ENCODE measurements around the gene FBXO34. TPM values are rescaled to one million over a fixed set of nuclear protein-coding genes. Genes with fewer than 3 reads are reported as not detected.

Gene FBXO34
- total and polyA plus RNA-seq, 2 of the 13 experiments (the other 11 are each of a cell fraction or from before 2014, with no cell fraction given): 8.8 to 13.5 TPM

- TF ChIP-seq CBX1 (IDR thresholded peaks at IDR 0.05; ENCODE audit: low read depth) (no peak), MED13 (CRISPR knock-in tag; IDR thresholded peaks at IDR 0.05) (no peak), POLR2A (IDR thresholded peaks at IDR 0.05; ENCODE audit: insufficient read depth in 1 of 2, low read depth in 2 of 2, low read length in 2 of 2) (peak in 1 of 2 experiments; percentile 61; a peak in 2 of 4 replicates), ZNF564 (CRISPR knock-in tag; IDR thresholded peaks at IDR 0.05) (no peak), ZNF124 (CRISPR knock-in tag; IDR thresholded peaks at IDR 0.05) (no peak), TCF12 (IDR thresholded peaks at IDR 0.05) (no peak), TCF12 (CRISPR knock-in tag; IDR thresholded peaks at IDR 0.05) (no peak), GPN1 (CRISPR knock-in tag; IDR thresholded peaks at IDR 0.05; ENCODE audit: borderline replicate concordance) (no peak), ZNF276 (CRISPR knock-in tag; IDR thresholded peaks at IDR 0.05; ENCODE audit: low read depth) (no peak), ZNF10 (CRISPR knock-in tag; IDR thresholded peaks at IDR 0.05; ENCODE audit: borderline replicate concordance, low read depth) (no peak), ZBTB7B (CRISPR knock-in tag; IDR thresholded peaks at IDR 0.05) (peak; percentile 60; the same call in 1 of the 2 replicates), TBX3 (IDR thresholded peaks at IDR 0.05; ENCODE audit: borderline replicate concordance) (no peak), ZNF687 (CRISPR knock-in tag; IDR thresholded peaks at IDR 0.05) (peak; percentile 65), SP5 (CRISPR knock-in tag; IDR thresholded peaks at IDR 0.05; ENCODE audit: borderline replicate concordance, low read depth) (no peak), YEATS4 (CRISPR knock-in tag; IDR thresholded peaks at IDR 0.05; ENCODE audit: borderline replicate concordance) (peak; percentile 27; the same call in 1 of the 2 replicates), IRX3 (CRISPR knock-in tag; IDR thresholded peaks at IDR 0.05; ENCODE audit: borderline replicate concordance, low read depth) (no peak), TEF (CRISPR knock-in tag; IDR thresholded peaks at IDR 0.05) (no peak), ZNF605 (CRISPR knock-in tag; IDR thresholded peaks at IDR 0.05) (0 out of 2 replicates have a peak, but pooled peaks have one; percentile 39), ZNF546 (CRISPR knock-in tag; conservative IDR thresholded peaks at IDR 0.05) (no peak), FOXC1 (CRISPR knock-in tag; IDR thresholded peaks at IDR 0.05; ENCODE audit: borderline replicate concordance) (no peak), CCAR2 (optimal IDR thresholded peaks at IDR 0.05; ENCODE audit: low read depth, low read length) (no peak), ZIK1 (CRISPR knock-in tag; IDR thresholded peaks at IDR 0.05; ENCODE audit: borderline replicate concordance, low read depth) (no peak), FOSL1 (CRISPR knock-in tag; IDR thresholded peaks at IDR 0.05; ENCODE audit: borderline replicate concordance) (no peak), ZNF746 (CRISPR knock-in tag; IDR thresholded peaks at IDR 0.05) (no peak), IKZF4 (CRISPR knock-in tag; IDR thresholded peaks at IDR 0.05; ENCODE audit: borderline replicate concordance, low read depth, not compliant biosample characterization) (no peak)
Observed at GRCh38 chr14:55271572-55272298, 514 bp downstream of the FBXO34 start (continued).

All from HepG2 (cell line).